HepG2 (cell line): ENCODE data around the gene PRR9. TPM values are rescaled to one million over a fixed set of nuclear protein-coding genes. Genes with fewer than 3 reads are reported as not detected.

ENCODE experiments used
- ATAC-seq: fragments of 200-7000 bp; cut with Tn5 transposase; 3 replicates; pipeline ENCODE4 v1.9.1; 2020; ENCODE audit warnings: mild to moderate bottlenecking, moderate library complexity
- BruUV-seq: library from RNA; stranded (reverse); fragments of 400-500 nt; replicated peaks from 2 replicates; lab custom pipeline; 2021; lab: Mats Ljungman, UMichigan
- CTCF ChIA-PET: fragments of 300-600 bp; formaldehyde crosslinking; extraction: SDS; loops from one replicate; lab custom pipeline; 2021; ENCODE audit warnings: low total read pairs, inconsistent platforms, low intra/inter-chr PET ratio; lab: Yijun Ruan, JAX
- POLR2A ChIA-PET: fragments of 350-600 bp; sonication (Branson Sonifier 250); formaldehyde crosslinking; loops from one replicate; lab custom pipeline; 2020; ENCODE audit warnings: antibody characterized with exemption, inconsistent platforms; lab: Yijun Ruan, JAX
- DNase-seq: peaks from one replicate; pipeline ENCODE4 v3.0.0-alpha.2; 2015; ENCODE audit warnings: low spot score
- FAIRE-seq: peaks from 3 replicates; lab custom pipeline; 2011; peaks lifted over from hg19 to GRCh38; lab: Jason Lieb, UNC
- H2AFZ ChIP-seq: one replicate; pipeline ENCODE4 v1.6.1; 2011; ENCODE audit warnings: low read length, inconsistent platforms
- H3K27ac ChIP-seq: fragments of 300-600 bp; 3 replicates; pipeline ENCODE4 v1.8.0; 2011; ENCODE audit warnings: mixed run types, mild to moderate bottlenecking, mixed read lengths, low read length, inconsistent platforms; ENCODE audit not compliant: insufficient read depth; ENCODE audit errors: extremely low read length
- H3K27me3 ChIP-seq, 2 experiments: fragments of 200-600 bp in 1 of 2; 2 replicates in 1 of 2; 3 replicates in 1 of 2; pipeline versions ENCODE4 v1.6.0 to v1.8.0; 2011; ENCODE audit warnings: low read length in 2 of 2, mild to moderate bottlenecking in 2 of 2, moderate library complexity in 2 of 2, inconsistent platforms in 1 of 2; ENCODE audit not compliant: insufficient read depth in 2 of 2, control insufficient read depth in 1 of 2
- H3K36me3 ChIP-seq, 2 experiments: fragments of 200-600 bp in 1 of 2; replicated peaks in 1 of 2; 2 replicates in 1 of 2; 3 replicates in 1 of 2; pipeline versions ENCODE4 v1.5.1 to v1.8.0; 2011; ENCODE audit warnings: low read length in 2 of 2, inconsistent platforms in 1 of 2; ENCODE audit not compliant: insufficient read depth in 2 of 2, control insufficient read depth in 1 of 2
- H3K4me1 ChIP-seq: 2 replicates; pipeline ENCODE4 v1.5.1; 2012; ENCODE audit warnings: low read length, inconsistent platforms; ENCODE audit not compliant: insufficient read depth
- H3K4me2 ChIP-seq: 2 replicates; pipeline ENCODE4 v1.6.0; 2011; ENCODE audit warnings: low read depth, low read length, inconsistent platforms
- H3K4me3 ChIP-seq, 3 experiments: fragments of 200-600 bp in 1 of 3; sonication (generic), shearing (Covaris generic) in 1 of 3; replicated peaks in 1 of 3; 2 replicates each; pipeline ENCODE4 v1.5.1; 2011 to 2016; ENCODE audit warnings: low read length in 3 of 3, inconsistent platforms in 2 of 3, low read depth in 2 of 3, mild to moderate bottlenecking in 2 of 3, control low read depth in 1 of 3, mixed read lengths in 1 of 3; ENCODE audit not compliant: insufficient read depth in 1 of 3
- H3K79me2 ChIP-seq: one replicate; pipeline ENCODE4 v1.6.1; 2011; ENCODE audit warnings: low read length, inconsistent platforms; ENCODE audit not compliant: insufficient read depth
- H3K9ac ChIP-seq: 2 replicates; pipeline ENCODE4 v1.6.0; 2011; ENCODE audit warnings: mild to moderate bottlenecking, low read depth, low read length, inconsistent platforms; ENCODE audit not compliant: insufficient read depth
- H3K9me3 ChIP-seq: 2 replicates; pipeline ENCODE4 v1.5.1; 2012; ENCODE audit warnings: mild to moderate bottlenecking, low read length
- H4K20me1 ChIP-seq: 2 replicates; pipeline ENCODE4 v1.6.0; 2011; ENCODE audit warnings: inconsistent platforms, mild to moderate bottlenecking, low read length, moderate library complexity; ENCODE audit not compliant: insufficient read depth
- BCLAF1 ChIP-seq: fragments of 450-650 bp; IDR thresholded peaks from 2 replicates; pipeline ENCODE4 v1.6.1; 2017; ENCODE audit warnings: mild to moderate bottlenecking
- BORCS8-MEF2B ChIP-seq: sonication (generic); formaldehyde crosslinking; IDR thresholded peaks from 2 replicates; pipeline ENCODE4 v1.8.0; 2022; ENCODE audit warnings: mild to moderate bottlenecking, missing genetic modification reagents
- FOXM1 ChIP-seq: sonication (generic); formaldehyde crosslinking; IDR thresholded peaks from 2 replicates; pipeline ENCODE4 v1.5.0; 2020; ENCODE audit warnings: missing genetic modification reagents
- GATAD1 ChIP-seq: IDR thresholded peaks from 2 replicates; pipeline ENCODE4 v1.6.1; 2016; ENCODE audit warnings: missing genetic modification reagents, missing compliant biosample characterization
- MAF1 ChIP-seq: sonication (generic); formaldehyde crosslinking; IDR thresholded peaks from 2 replicates; pipeline ENCODE4 v1.5.0; 2020; ENCODE audit warnings: missing genetic modification reagents, borderline replicate concordance
- MIXL1 ChIP-seq: IDR thresholded peaks from 2 replicates; pipeline ENCODE4 v1.6.1; 2016
- NBN ChIP-seq: fragments of 450-650 bp; conservative IDR thresholded peaks from 2 replicates; pipeline ENCODE4 v1.6.1; 2017
- NKX3-1 ChIP-seq: sonication (generic); formaldehyde crosslinking; IDR thresholded peaks from 2 replicates; pipeline ENCODE4 v1.5.0; 2020; ENCODE audit warnings: missing genetic modification reagents
- PAWR ChIP-seq: sonication (generic); formaldehyde crosslinking; IDR thresholded peaks from 2 replicates; pipeline ENCODE4 v1.4.0; 2020; ENCODE audit warnings: missing genetic modification reagents, mild to moderate bottlenecking, borderline replicate concordance
- POLR2G ChIP-seq: fragments of 200-400 bp; formaldehyde crosslinking; IDR thresholded peaks from 2 replicates; pipeline ENCODE4 v1.6.1; 2018; ENCODE audit warnings: mild to moderate bottlenecking, low read depth, low read length, moderate library complexity
- RXRA ChIP-seq: sonication (generic); formaldehyde crosslinking; IDR thresholded peaks from 2 replicates; pipeline ENCODE4 v1.5.1; 2020; ENCODE audit warnings: missing genetic modification reagents
- ZBTB7A ChIP-seq: sonication (generic); formaldehyde crosslinking; IDR thresholded peaks from 2 replicates; pipeline ENCODE4 v1.8.0; 2022; ENCODE audit warnings: mild to moderate bottlenecking, missing genetic modification reagents
- ZFP36L2 ChIP-seq: sonication (generic); formaldehyde crosslinking; IDR thresholded peaks from 2 replicates; pipeline ENCODE4 v1.4.0; 2020; ENCODE audit warnings: missing genetic modification reagents
- ZNF343 ChIP-seq: sonication (generic); formaldehyde crosslinking; IDR thresholded peaks from 2 replicates; pipeline ENCODE4 v1.4.0; 2020; ENCODE audit warnings: mild to moderate bottlenecking, missing genetic modification reagents
- ZZZ3 ChIP-seq: sonication (generic); formaldehyde crosslinking; IDR thresholded peaks from 2 replicates; pipeline ENCODE4 v1.4.0; 2020; ENCODE audit warnings: missing genetic modification reagents, mild to moderate bottlenecking, borderline replicate concordance
- in situ Hi-C: cut with HindIII; loops from 2 replicates; pipeline ENCODE4 v1.10.0; 2017; ENCODE audit warnings: low pct_unique_long_range_greater_than_20kb; ENCODE audit not compliant: extremely low pct_ligation_motif_present
- intact Hi-C: fragments of 100-400 bp; cut with micrococcal nuclease; formaldehyde crosslinking; loops from one replicate; pipeline ENCODE4 v1.10.0; 2022; ENCODE audit not compliant: unreplicated experiment
- polyA plus RNA-seq, 8 experiments: library from polyadenylated mRNA; depleted of rRNA in 3 of 8; stranded (reverse) in 7 of 8; unstranded in 1 of 8; fragments of >200 nt; fragmentation: Illumina TruSeq in 4 of 8; extraction: Trizol in 4 of 8; gene quantifications; 2 replicates each; pipeline versions ENCODE4 v1.2.1 to v1.2.3, GENCODE V29; 2011 to 2016; ENCODE audit warnings: low read depth in 4 of 8, missing spikeins in 1 of 8, mixed read lengths in 1 of 8; ENCODE audit not compliant: insufficient read depth in 1 of 8
- total RNA-seq, 5 experiments: library from RNA; depleted of rRNA; stranded (reverse); fragments of >200 nt; fragmentation: Illumina TruSeq; extraction: Trizol; gene quantifications; 2 replicates each; pipeline ENCODE4 v1.2.3, GENCODE V29; 2016; ENCODE audit warnings: low read depth in 1 of 5
- TF ChIP-seq, protein P1 (sequence below): IDR thresholded peaks from 2 replicates; pipeline ENCODE4 v1.6.1; 2016
- TF ChIP-seq, protein P2 (sequence below): IDR thresholded peaks from 2 replicates; pipeline ENCODE4 v1.6.1; 2016; ENCODE audit warnings: missing compliant biosample characterization, missing genetic modification reagents, borderline replicate concordance

Gene PRR9
- total and polyA plus RNA-seq, 2 of the 13 experiments (the other 11 are each of a cell fraction or from before 2014, with no cell fraction given) = not detected

DNA sequence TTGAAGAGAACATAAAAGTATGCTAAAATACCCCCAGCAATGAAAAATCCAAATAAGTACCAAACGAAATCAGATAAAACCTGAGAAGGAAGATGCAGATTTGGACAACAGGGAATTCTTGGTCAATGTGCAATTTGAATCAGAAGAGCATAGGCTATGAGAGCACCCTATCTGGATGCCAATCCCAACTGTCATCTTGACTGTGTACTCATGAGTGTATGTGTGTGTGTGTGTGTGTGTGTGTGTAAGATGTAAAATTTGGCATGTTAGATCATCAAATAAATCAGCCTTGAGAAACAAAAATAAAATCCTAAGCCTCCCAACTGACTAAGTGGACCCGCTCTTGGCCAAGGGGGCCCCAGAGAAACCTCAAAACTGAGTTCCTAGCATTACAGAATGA is 48.7 kb upstream of the PRR9 start (continued):
- TF ChIP-seq, protein P1, sequence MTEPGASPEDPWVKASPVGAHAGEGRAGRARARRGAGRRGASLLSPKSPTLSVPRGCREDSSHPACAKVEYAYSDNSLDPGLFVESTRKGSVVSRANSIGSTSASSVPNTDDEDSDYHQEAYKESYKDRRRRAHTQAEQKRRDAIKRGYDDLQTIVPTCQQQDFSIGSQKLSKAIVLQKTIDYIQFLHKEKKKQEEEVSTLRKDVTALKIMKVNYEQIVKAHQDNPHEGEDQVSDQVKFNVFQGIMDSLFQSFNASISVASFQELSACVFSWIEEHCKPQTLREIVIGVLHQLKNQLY = no peak
- TF ChIP-seq PAWR = no peak
- no peak for TF ChIP-seq BCLAF1
- no peak for TF ChIP-seq MAF1 (CRISPR knock-in tag)
- no peak for TF ChIP-seq POLR2G
- no peak for TF ChIP-seq NBN
- TF ChIP-seq ZNF343 = no peak
- no peak for TF ChIP-seq ZZZ3 (CRISPR knock-in tag)
- TF ChIP-seq, protein P2, sequence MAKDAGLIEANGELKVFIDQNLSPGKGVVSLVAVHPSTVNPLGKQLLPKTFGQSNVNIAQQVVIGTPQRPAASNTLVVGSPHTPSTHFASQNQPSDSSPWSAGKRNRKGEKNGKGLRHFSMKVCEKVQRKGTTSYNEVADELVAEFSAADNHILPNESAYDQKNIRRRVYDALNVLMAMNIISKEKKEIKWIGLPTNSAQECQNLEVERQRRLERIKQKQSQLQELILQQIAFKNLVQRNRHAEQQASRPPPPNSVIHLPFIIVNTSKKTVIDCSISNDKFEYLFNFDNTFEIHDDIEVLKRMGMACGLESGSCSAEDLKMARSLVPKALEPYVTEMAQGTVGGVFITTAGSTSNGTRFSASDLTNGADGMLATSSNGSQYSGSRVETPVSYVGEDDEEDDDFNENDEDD (CRISPR knock-in tag) = no peak
- no peak for TF ChIP-seq MIXL1 (CRISPR knock-in tag)
- TF ChIP-seq RXRA (CRISPR knock-in tag) = no peak

GRCh38 chr1:153174624-153175023 is 42.8 kb upstream of the PRR9 start:
- Histone ChIP-seq H3K4me1 (no peaks in the 10 kb centered on the region), H3K36me3 (no peaks in the 10 kb centered on the region), H3K27ac (no peak overlapping the region), H3K4me3 (no peak overlapping the region), H3K79me2 (no peaks in the 10 kb centered on the region), H3K9ac (no peak overlapping the region), H3K4me2 (no peak overlapping the region), H3K9me3 (no peaks in the 10 kb centered on the region), H4K20me1 (no peaks in the 10 kb centered on the region), H2AFZ (no peak overlapping the region), H3K27me3 (no peaks in the 10 kb centered on the region)
- FAIRE-seq (no peak), DNase-seq (no peak), ATAC-seq (no peak)
- in situ Hi-C loops = no loop called here
- intact Hi-C loops = no loop called here
- TF ChIP-seq GATAD1 = no peak
- TF ChIP-seq ZFP36L2 (CRISPR knock-in tag) = no peak
- no peak for TF ChIP-seq NKX3-1 (CRISPR knock-in tag)
- TF ChIP-seq ZBTB7A (CRISPR knock-in tag) = no peak
- TF ChIP-seq BORCS8-MEF2B = no peak
- TF ChIP-seq FOXM1 (CRISPR knock-in tag) = no peak
- BruUV-seq = no TSS peak
- ChIA-PET POLR2A (no interaction called here), CTCF (no interaction called here)
